HG03045 (cell line): ENCODE results near the gene ZNF280B.
"Not testable (repeated sequence)": the region's sequence is repeated elsewhere in the genome, so short reads cannot be mapped to it uniquely, and the experiment has no call there.

Source experiments
- ATAC-seq: cut with Tn5 transposase; IDR thresholded peaks from one replicate; pipeline ENCODE4 v1.9.1; 2021; ENCODE audit warnings: mild to moderate bottlenecking, moderate library complexity; ENCODE audit not compliant: unreplicated experiment

ZNF280B gene

GRCh38 chr22:22536515-22536914 is 28.0 kb upstream of the ZNF280B start:
- ATAC-seq = no peak

GRCh38 chr22:22535662-22536061 is 27.1 kb upstream of the ZNF280B start:
- ATAC-seq = no peak

DNA sequence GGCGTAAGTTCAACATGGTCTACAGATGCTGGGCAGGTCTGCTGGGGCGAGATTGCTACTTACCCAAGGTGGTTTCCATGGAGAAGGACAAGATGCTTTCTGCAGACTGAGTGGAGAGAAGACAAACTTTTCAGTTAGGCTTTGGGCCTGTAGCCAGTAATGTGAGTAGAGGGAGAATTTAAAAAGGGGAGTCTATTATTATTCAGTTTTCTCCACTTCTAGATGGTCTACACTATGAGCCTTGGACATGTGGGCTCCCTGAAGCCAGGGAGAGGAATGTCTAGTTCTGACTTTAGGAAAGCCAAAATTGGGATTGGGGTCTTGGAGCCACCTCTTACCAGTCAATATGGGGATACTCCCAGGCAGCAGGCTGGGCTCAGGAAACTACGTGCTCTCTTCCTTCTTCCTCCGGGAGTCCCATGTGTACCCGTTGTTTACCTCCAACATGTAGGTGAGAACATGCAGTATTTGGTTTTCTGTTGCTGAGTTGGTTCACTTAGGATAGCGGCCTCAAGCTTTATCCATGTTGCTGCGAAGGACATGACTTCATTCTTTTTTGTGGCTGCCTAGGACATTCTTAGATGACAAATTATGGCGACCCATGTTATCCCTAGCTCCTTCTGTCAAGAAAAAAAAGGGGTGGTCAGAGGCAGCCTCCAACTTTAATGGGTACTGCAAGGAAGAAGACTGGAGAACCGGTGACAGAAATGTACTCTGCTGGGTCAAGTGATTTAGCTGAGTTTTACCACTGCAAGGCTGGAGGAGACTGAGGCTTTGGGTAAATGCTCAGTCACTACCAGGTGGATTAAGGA is 26.3 kb upstream of the ZNF280B start:
- no peak for ATAC-seq

GRCh38 chr22:22533863-22534262 is 25.3 kb upstream of the ZNF280B start:
- ATAC-seq = no peak

DNA sequence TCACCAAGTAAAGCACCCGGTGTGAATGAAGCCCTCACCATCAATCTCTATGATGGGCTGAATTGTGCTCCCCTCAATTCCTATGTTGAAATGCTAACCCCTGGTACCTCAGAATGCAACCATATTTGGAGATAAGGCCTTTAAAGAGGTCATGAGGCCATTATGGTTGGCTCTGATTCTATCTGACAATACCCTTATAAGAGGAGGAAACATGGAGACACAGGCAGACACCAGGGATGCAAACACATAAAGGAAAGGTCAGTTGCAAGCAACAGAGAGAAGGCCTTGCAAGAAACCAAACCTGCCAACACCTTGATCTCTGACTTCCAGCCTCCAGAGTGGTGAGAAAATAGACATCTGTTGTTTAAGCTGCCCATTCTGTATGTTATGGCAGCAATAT is 24.9 kb upstream of the ZNF280B start:
- no peak for ATAC-seq

GRCh38 chr22:22532547-22533071 is 24.1 kb upstream of the ZNF280B start:
- not testable (repeated sequence) for ATAC-seq

DNA sequence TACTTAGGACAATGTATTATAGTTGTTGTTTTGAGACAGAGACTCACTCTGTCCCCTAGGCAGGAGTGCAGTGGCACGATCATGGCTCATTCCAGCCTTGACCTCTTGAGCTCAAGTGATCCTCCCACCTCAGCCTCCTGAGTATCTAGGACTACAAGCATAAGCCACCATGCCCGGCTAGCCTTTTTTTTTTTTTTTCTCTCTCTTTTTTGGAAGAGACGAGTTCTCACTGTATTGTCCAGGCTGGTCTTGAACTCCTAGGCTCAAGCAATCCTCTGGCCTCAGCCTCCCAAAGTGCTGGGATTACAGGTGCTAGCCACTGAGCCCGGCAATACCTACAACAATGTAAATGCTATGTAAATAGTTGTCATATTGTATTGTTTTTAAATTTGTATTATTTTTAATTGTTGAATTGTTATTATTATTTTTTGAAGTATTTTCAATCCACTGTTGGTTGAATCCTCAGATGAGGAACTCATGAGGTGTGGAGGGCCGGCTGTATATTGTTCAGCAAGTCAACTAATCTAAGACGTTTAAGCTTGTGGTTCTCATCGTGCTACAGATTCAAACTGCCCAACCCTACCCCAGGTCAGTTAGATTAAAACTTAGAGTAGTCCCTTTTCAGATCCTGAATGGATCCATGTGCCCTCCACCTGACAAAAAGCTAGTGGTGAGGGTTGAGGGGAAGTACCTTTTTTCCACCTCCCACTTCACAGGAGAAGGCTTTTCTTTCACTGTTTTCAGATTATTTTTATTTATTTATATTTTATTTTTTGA is 23.4 kb upstream of the ZNF280B start:
- ATAC-seq = no peak

DNA sequence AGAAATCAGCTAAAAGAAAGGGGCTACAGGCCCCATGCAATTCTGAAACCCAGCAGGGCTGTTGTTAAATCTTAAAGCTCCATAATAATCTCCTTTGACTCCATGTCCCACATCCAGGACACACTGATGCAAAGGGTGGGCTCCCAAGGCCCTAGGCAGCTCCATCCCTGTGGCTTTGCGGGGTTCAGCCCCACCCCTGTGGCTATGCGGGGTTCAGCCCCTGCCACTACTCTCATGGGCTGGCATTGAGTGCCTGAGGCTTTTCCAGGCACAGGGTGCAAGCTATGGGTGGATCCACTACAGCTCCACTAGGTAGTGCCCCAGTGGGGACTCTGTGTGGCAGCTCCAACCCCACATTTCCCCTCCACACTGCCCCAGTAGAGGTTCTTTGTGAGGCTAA is 20.2 kb upstream of the ZNF280B start:
- no peak for ATAC-seq

DNA sequence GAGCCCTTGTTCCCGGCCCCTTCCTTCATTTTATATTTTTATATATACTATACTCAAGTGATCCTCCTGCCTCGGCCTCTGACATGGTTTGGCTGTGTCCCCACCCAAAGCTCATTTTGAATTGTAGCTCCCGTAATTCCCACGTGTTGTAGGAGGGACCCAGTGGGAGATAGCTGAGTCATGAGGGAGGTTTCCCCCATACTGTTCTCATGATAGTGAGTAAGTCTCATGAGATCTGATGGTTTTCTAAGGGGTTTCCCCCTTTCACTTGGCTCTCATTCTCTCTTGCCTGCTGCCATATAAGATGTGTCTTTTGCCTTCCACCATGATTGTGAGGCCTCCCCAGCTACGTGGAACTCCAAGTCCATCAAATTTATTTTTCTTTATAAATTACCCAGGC is 18.8 kb upstream of the ZNF280B start:
- ATAC-seq = no peak

- ATAC-seq = no peak
Measured at GRCh38 chr22:22526125-22526912, 17.8 kb upstream of the ZNF280B start.

DNA sequence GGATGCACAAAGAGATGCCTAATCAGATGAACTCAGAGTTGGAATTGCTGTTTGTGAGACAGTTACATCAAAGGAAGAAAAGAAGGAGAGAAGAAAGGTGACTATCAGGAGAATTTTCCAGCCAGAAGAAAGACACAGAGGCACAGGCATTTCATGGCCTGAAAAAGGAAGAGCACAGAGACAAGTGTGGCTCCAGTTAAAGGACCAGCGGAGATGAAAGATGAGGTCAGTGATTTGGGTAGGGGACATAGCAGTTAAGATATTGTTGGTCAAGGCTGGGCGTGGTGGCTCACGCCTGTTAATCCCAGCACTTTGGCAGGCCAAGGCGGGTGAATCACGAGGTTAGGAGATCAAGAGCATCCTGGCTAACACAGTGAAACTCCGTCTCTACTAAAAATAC is 15.0 kb upstream of the ZNF280B start:
- no peak for ATAC-seq

GRCh38 chr22:22521631-22522030 is 13.1 kb upstream of the ZNF280B start:
- ATAC-seq = no peak

DNA sequence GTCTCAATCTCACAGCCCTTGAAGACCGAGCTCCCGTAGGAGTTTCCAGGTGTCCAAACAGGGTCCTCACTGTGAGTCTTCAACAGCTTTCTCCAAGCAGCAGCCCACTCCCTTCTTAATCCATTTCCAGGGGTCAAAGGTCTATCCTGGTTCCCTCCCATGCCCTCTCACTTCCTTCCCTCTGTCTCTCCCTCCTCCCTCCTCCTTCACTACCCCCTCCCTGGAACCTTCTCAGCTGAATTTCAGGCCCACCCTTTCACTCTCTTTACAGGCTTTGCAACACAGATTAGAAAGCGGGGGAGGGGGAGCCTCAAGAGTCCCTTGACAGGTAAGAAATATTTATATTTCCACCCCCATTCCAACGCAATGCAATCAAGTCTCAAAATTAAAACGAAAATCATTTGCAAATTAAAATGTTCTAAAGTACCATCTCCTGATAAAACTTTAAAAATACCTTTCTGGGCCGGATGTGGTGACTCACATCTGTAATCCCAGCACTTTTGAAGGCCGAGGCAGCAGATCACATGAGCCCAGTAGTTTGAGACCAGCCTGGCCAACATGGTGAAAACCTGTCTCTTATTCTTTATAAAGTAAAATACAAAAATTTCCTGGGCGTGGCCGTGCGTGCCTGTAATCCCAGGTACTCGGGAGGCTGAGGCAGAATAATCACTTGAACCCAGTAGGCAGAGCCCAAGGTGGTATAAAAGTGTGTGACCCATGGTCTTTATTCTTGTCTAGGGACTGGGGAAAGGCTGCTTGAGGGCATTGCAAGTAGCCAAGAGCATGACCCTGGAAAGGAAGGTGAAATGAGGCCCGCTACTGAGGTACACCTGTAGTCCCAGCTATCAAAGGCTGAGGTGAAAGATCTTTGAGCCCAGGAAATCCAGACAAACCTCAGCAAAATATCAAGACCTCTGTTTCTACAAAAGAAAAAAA is 12.4 kb upstream of the ZNF280B start:
- ATAC-seq = no peak

- no peak for ATAC-seq
Measured at GRCh38 chr22:22520020-22520656, 11.6 kb upstream of the ZNF280B start, which contains the start of gene ZNF280A. Gene ZNF280A, minus strand, starts transcription at chr22:22520270. Its CDS starts 4,640 bp downstream, at chr22:22515630.

GRCh38 chr22:22519591-22519990 is 11.0 kb upstream of the ZNF280B start:
- no peak for ATAC-seq

- no peak for ATAC-seq
Measured at GRCh38 chr22:22516992-22517391, 8.4 kb upstream of the ZNF280B start.

- ATAC-seq = no peak
Measured at GRCh38 chr22:22515890-22516289, 7.3 kb upstream of the ZNF280B start.

GRCh38 chr22:22514431-22514830 is 5.9 kb upstream of the ZNF280B start:
- ATAC-seq = not testable (repeated sequence)

DNA sequence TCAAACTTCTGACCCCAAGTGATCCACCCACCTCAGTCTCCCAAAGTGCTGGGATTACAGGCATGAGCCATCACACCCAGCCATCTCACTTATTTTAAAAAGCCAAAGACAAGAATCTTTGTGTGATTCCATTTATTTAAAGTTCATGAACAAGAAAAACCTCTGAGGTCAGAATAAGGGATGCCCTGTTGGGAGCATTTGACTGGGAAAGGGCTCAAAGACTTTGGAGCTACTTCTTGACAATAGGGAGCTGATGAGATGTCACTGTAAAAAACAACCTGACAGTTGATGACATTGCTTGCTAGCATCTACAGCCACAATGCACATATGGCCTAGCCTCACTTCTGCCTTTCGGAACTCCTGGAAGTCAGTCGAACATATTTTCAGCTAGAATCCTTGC is 5.1 kb upstream of the ZNF280B start:
- ATAC-seq = no peak

- no peak for ATAC-seq
Measured at GRCh38 chr22:22512951-22513350, 4.4 kb upstream of the ZNF280B start.
